HCT116 (cell line): ENCODE measurements around the gene PDE7B. TPM values are rescaled to one million over a fixed set of nuclear protein-coding genes. Genes with fewer than 3 reads are reported as not detected.

Experiments
- ATAC-seq: fragments of 200-7000 bp; cut with Tn5 transposase; 2 replicates; pipeline ENCODE4 v1.9.1; 2020; ENCODE audit warnings: mild to moderate bottlenecking, moderate library complexity
- BruUV-seq: library from RNA; stranded (reverse); fragments of 400-500 nt; replicated peaks from 2 replicates; lab custom pipeline; 2021; lab: Mats Ljungman, UMichigan
- CTCF ChIA-PET: fragments of 300-600 bp; sonication (Branson Sonifier 250); formaldehyde crosslinking; loops from one replicate; lab custom pipeline; 2021; ENCODE audit warnings: antibody characterized with exemption; lab: Charles Lee
- POLR2A ChIA-PET: fragments of 300-600, 350-600 bp; sonication (Branson Sonifier 250); formaldehyde crosslinking; loops from one replicate; lab custom pipeline; 2021; ENCODE audit warnings: antibody characterized with exemption; lab: Charles Lee
- RAD21 ChIA-PET, 2 experiments: fragments of 300-600 bp; sonication (Branson Sonifier 250); formaldehyde crosslinking; loops; one replicate each; lab custom pipeline; 2023; ENCODE audit warnings: low total read pairs in 2 of 2; ENCODE audit not compliant: uncharacterized antibody in 2 of 2, unreplicated experiment in 2 of 2, low non-redundant PET in 1 of 2; lab: Charles Lee
- DNase-seq: peaks from one replicate; pipeline ENCODE4 v3.0.0-alpha.2; 2010; ENCODE audit warnings: low read depth, low spot score
- H2AFZ ChIP-seq: fragments of 200-600 bp; shearing (Covaris generic), sonication (generic); 2 replicates; pipeline ENCODE4 v1.6.1; 2017; ENCODE audit warnings: low read depth, mixed run types, mixed read lengths, antibody characterized with exemption, low read length; ENCODE audit not compliant: poor library complexity, severe bottlenecking
- H3K27ac ChIP-seq: 2 replicates; pipeline ENCODE4 v1.5.1; 2012; ENCODE audit warnings: low read depth, low read length
- H3K27me3 ChIP-seq: fragments of 200-600 bp; sonication (generic); 2 replicates; pipeline ENCODE4 v1.6.1; 2016; ENCODE audit warnings: mixed run types, low read length, mixed read lengths; ENCODE audit not compliant: insufficient read depth
- H3K36me3 ChIP-seq, 2 experiments: fragments of 200-500 bp in 1 of 2; fragments of 200-600 bp in 1 of 2; sonication (Bioruptor generic) in 1 of 2; sonication (generic) in 1 of 2; 2 replicates each; pipeline versions ENCODE4 v1.5.1 to v1.6.1; 2014 to 2016; ENCODE audit warnings: low read length in 2 of 2, inconsistent platforms in 1 of 2, mixed read lengths in 1 of 2, mixed run types in 1 of 2; ENCODE audit not compliant: insufficient read depth in 2 of 2, control insufficient read depth in 1 of 2
- H3K4me1 ChIP-seq, 2 experiments: fragments of 200-600 bp in 1 of 2; sonication (generic) in 1 of 2; 2 replicates each; pipeline versions ENCODE4 v1.5.1 to v1.6.1; 2012 to 2017; ENCODE audit warnings: low read length in 2 of 2, inconsistent platforms in 1 of 2, mild to moderate bottlenecking in 1 of 2, mixed read lengths in 1 of 2, mixed run types in 1 of 2, moderate library complexity in 1 of 2; ENCODE audit not compliant: insufficient read depth in 2 of 2, control insufficient read depth in 1 of 2
- H3K4me2 ChIP-seq: fragments of 200-600 bp; sonication (generic); 2 replicates; pipeline ENCODE4 v1.6.1; 2017; ENCODE audit warnings: mixed run types, low read length, mixed read lengths
- H3K4me3 ChIP-seq, 2 experiments: fragments of 200-600 bp in 1 of 2; sonication (generic) in 1 of 2; replicated peaks in 1 of 2; 2 replicates each; pipeline ENCODE4 v1.5.1; 2011 to 2016; ENCODE audit warnings: low read length in 2 of 2, control low read depth in 1 of 2, low read depth in 1 of 2, mild to moderate bottlenecking in 1 of 2, mixed read lengths in 1 of 2, mixed run types in 1 of 2
- H3K79me2 ChIP-seq: fragments of 200-600 bp; sonication (generic); 2 replicates; pipeline ENCODE4 v1.6.1; 2017; ENCODE audit warnings: mild to moderate bottlenecking, mixed run types, low read length, moderate library complexity, mixed read lengths; ENCODE audit not compliant: insufficient read depth
- H3K9ac ChIP-seq: fragments of 200-600 bp; sonication (generic); 2 replicates; pipeline ENCODE4 v1.6.1; 2016; ENCODE audit warnings: low read length, mixed read lengths
- H3K9me2 ChIP-seq: fragments of 200-600 bp; sonication (generic), shearing (Covaris generic); 2 replicates; pipeline ENCODE4 v1.6.1; 2017; ENCODE audit warnings: mixed run types, mild to moderate bottlenecking, moderate library complexity; ENCODE audit not compliant: insufficient read depth
- H3K9me3 ChIP-seq, 2 experiments: fragments of 200-500 bp in 1 of 2; fragments of 200-600 bp in 1 of 2; sonication (Bioruptor generic) in 1 of 2; sonication (generic) in 1 of 2; 2 replicates each; pipeline ENCODE4 v1.6.1; 2014 to 2017; ENCODE audit warnings: low read length in 2 of 2, mixed read lengths in 2 of 2, inconsistent platforms in 1 of 2, low read depth in 1 of 2, mild to moderate bottlenecking in 1 of 2, mixed run types in 1 of 2, moderate library complexity in 1 of 2; ENCODE audit not compliant: control insufficient read depth in 1 of 2, insufficient read depth in 1 of 2
- H4K20me1 ChIP-seq: fragments of 200-600 bp; sonication (generic), shearing (Covaris generic); 2 replicates; pipeline ENCODE4 v1.6.1; 2017; ENCODE audit warnings: mixed run types, mild to moderate bottlenecking, moderate library complexity; ENCODE audit not compliant: insufficient read depth
- CBX3 ChIP-seq: IDR thresholded peaks from 2 replicates; pipeline ENCODE4 v1.6.1; 2012; ENCODE audit warnings: low read depth
- CEBPB ChIP-seq: IDR thresholded peaks from 2 replicates; pipeline ENCODE4 v1.6.1; 2012; ENCODE audit warnings: low read depth
- EGR1 ChIP-seq: IDR thresholded peaks from 2 replicates; pipeline ENCODE4 v1.6.1; 2012; ENCODE audit warnings: low read depth
- ELF1 ChIP-seq: IDR thresholded peaks from 2 replicates; pipeline ENCODE4 v1.6.1; 2012; ENCODE audit warnings: low read depth, borderline replicate concordance
- FOSL1 ChIP-seq: IDR thresholded peaks from 2 replicates; pipeline ENCODE4 v1.6.1; 2012; ENCODE audit warnings: low read depth
- JUND ChIP-seq: IDR thresholded peaks from 2 replicates; pipeline ENCODE4 v1.6.1; 2012
- POLR2A ChIP-seq: IDR thresholded peaks from 2 replicates; pipeline ENCODE4 v1.7.0; 2011; ENCODE audit warnings: borderline replicate concordance; ENCODE audit not compliant: insufficient read depth, insufficient read length; ENCODE audit errors: extremely low read depth
- RAD21 ChIP-seq: IDR thresholded peaks from 2 replicates; pipeline ENCODE4 v1.6.1; 2012; ENCODE audit warnings: low read depth, mild to moderate bottlenecking
- SIN3A ChIP-seq: IDR thresholded peaks from 2 replicates; pipeline ENCODE4 v1.6.1; 2012; ENCODE audit warnings: low read depth
- SP1 ChIP-seq: IDR thresholded peaks from 2 replicates; pipeline ENCODE4 v1.6.1; 2012; ENCODE audit warnings: low read depth
- TCF7L2 ChIP-seq: IDR thresholded peaks from 2 replicates; pipeline ENCODE4 v1.7.0; 2011; ENCODE audit warnings: borderline replicate concordance, inconsistent platforms; ENCODE audit not compliant: insufficient read depth, insufficient read length; ENCODE audit errors: extremely low read depth
- YY1 ChIP-seq: IDR thresholded peaks from 2 replicates; pipeline ENCODE4 v1.6.1; 2011; ENCODE audit warnings: low read length, low read depth, moderate library complexity, mild to moderate bottlenecking; ENCODE audit not compliant: insufficient replicate concordance; ENCODE audit errors: extremely low read depth
- ZFX ChIP-seq: fragments of 450-650 bp; IDR thresholded peaks from 2 replicates; pipeline ENCODE4 v1.6.1; 2017
- ZNF274 ChIP-seq: fragments of 200-500 bp; sonication (Bioruptor generic); IDR thresholded peaks from 2 replicates; pipeline ENCODE4 v1.6.1; 2014; ENCODE audit warnings: mild to moderate bottlenecking, low read depth, low read length, inconsistent platforms
- intact Hi-C: fragments of 100-400 bp; cut with micrococcal nuclease; formaldehyde crosslinking; loops from 2 replicates; pipeline ENCODE4 v1.10.0; 2022
- total RNA-seq: library from RNA; stranded (reverse); gene quantifications from one replicate; pipeline ENCODE4 v1.2.1, GENCODE V29; 2021; ENCODE audit not compliant: unreplicated experiment
- TF ChIP-seq, protein P1 (sequence below): IDR thresholded peaks from 2 replicates; pipeline ENCODE4 v1.6.1; 2012
- TF ChIP-seq, protein P2 (sequence below): IDR thresholded peaks from 2 replicates; pipeline ENCODE4 v1.6.1; 2011; ENCODE audit warnings: mild to moderate bottlenecking, low read length, moderate library complexity; ENCODE audit not compliant: insufficient replicate concordance; ENCODE audit errors: extremely low read depth
- TF ChIP-seq, protein P3 (sequence below): IDR thresholded peaks from 2 replicates; pipeline ENCODE4 v1.6.1; 2012
- TF ChIP-seq, protein P4 (sequence below): IDR thresholded peaks from 2 replicates; pipeline ENCODE4 v1.6.1; 2012; ENCODE audit warnings: low read depth

The PDE7B gene
- total RNA-seq, 1 experiment from 2014 or later, result 0.61 TPM

DNA sequence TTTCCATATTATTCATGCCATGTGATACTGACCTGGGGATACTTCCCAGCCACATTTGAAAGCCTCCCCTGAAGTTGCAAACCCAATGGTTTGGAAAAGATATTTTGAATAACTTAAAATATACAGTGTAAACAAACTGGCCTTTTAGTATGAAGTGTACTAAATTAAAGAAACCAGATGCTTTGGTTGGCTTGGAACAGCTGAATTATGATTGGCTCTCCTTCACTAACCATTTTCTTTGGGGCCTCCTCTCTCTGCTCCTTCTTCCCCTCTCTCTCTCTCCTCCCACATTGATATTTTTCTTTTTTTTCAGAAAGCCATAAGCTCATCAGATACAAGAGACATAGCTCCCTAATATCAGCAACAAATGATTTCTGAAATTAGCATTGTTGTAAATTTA is 232.0 kb downstream of the PDE7B start:
- ChIA-PET RAD21 (no interaction called here), POLR2A (no interaction called here), CTCF (no interaction called here)
- Histone ChIP-seq H4K20me1 (no peaks in the 10 kb centered on the region), H3K9me3 (no peaks in the 10 kb centered on the region), H2AFZ (no peak overlapping the region), H3K4me2 (no peak overlapping the region), H3K9ac (no peak overlapping the region), H3K36me3 (no peaks in the 10 kb centered on the region), H3K4me1 (no peaks in the 10 kb centered on the region), H3K27me3 (no peaks in the 10 kb centered on the region), H3K27ac (no peak overlapping the region), H3K9me2 (no peaks in the 10 kb centered on the region), H3K4me3 (no peak overlapping the region), H3K79me2 (no peaks in the 10 kb centered on the region)
- intact Hi-C loops, result no loop called here
- DNase-seq, result no peak
- no peak for ATAC-seq
- TF ChIP-seq, protein P1, sequence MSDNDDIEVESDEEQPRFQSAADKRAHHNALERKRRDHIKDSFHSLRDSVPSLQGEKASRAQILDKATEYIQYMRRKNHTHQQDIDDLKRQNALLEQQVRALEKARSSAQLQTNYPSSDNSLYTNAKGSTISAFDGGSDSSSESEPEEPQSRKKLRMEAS, result no peak
- TF ChIP-seq EGR1 (no peak), JUND (no peak), CBX3 (no peak), ZFX (no peak), YY1 (no peak), RAD21 (no peak), FOSL1 (no peak), CEBPB (no peak), SP1 (no peak), ELF1 (no peak), TCF7L2 (no peak), ZNF274 (no peak), POLR2A (no peak), SIN3A (no peak)
- TF ChIP-seq, protein P2, sequence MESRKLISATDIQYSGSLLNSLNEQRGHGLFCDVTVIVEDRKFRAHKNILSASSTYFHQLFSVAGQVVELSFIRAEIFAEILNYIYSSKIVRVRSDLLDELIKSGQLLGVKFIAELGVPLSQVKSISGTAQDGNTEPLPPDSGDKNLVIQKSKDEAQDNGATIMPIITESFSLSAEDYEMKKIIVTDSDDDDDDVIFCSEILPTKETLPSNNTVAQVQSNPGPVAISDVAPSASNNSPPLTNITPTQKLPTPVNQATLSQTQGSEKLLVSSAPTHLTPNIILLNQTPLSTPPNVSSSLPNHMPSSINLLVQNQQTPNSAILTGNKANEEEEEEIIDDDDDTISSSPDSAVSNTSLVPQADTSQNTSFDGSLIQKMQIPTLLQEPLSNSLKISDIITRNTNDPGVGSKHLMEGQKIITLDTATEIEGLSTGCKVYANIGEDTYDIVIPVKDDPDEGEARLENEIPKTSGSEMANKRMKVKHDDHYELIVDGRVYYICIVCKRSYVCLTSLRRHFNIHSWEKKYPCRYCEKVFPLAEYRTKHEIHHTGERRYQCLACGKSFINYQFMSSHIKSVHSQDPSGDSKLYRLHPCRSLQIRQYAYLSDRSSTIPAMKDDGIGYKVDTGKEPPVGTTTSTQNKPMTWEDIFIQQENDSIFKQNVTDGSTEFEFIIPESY, result no peak
- TF ChIP-seq, protein P3, sequence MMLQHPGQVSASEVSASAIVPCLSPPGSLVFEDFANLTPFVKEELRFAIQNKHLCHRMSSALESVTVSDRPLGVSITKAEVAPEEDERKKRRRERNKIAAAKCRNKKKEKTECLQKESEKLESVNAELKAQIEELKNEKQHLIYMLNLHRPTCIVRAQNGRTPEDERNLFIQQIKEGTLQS, result no peak
- TF ChIP-seq, protein P4, sequence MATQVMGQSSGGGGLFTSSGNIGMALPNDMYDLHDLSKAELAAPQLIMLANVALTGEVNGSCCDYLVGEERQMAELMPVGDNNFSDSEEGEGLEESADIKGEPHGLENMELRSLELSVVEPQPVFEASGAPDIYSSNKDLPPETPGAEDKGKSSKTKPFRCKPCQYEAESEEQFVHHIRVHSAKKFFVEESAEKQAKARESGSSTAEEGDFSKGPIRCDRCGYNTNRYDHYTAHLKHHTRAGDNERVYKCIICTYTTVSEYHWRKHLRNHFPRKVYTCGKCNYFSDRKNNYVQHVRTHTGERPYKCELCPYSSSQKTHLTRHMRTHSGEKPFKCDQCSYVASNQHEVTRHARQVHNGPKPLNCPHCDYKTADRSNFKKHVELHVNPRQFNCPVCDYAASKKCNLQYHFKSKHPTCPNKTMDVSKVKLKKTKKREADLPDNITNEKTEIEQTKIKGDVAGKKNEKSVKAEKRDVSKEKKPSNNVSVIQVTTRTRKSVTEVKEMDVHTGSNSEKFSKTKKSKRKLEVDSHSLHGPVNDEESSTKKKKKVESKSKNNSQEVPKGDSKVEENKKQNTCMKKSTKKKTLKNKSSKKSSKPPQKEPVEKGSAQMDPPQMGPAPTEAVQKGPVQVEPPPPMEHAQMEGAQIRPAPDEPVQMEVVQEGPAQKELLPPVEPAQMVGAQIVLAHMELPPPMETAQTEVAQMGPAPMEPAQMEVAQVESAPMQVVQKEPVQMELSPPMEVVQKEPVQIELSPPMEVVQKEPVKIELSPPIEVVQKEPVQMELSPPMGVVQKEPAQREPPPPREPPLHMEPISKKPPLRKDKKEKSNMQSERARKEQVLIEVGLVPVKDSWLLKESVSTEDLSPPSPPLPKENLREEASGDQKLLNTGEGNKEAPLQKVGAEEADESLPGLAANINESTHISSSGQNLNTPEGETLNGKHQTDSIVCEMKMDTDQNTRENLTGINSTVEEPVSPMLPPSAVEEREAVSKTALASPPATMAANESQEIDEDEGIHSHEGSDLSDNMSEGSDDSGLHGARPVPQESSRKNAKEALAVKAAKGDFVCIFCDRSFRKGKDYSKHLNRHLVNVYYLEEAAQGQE, result no peak
- no TSS peak for BruUV-seq
